HG03457 (cell line): ENCODE results near the gene GAMT.

Source experiments
- ATAC-seq: cut with Tn5 transposase; IDR thresholded peaks from one replicate; pipeline ENCODE4 v1.9.1; 2021; ENCODE audit warnings: moderate number of reproducible peaks; ENCODE audit not compliant: unreplicated experiment

GAMT gene

GRCh38 chr19:1401889-1402217 is 511 bp upstream of the GAMT start:
- no peak for ATAC-seq

- no peak for ATAC-seq
Measured at GRCh38 chr19:1400281-1401137, 833 bp downstream of the GAMT start.

DNA sequence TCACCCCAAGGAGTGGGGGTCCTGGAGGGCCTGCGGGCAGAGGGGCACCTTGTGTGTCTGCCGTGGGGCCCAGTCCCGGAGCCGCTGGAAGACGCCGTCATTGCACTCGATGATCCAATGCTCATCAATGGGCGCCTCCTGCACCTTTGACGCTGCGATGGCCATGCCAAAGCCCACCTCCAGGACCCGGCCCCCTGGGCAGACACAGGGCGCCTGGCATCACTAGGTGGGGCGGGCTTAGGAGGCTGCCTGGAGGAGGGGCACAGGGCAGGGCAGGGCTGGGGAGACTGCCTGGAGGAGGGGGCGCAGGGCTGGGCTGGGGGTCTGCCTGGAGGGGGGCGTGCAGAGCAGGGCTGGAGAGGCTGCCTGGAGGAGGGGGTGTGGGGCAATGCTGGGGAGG is 1.6 kb downstream of the GAMT start:
- ATAC-seq: no peak

DNA sequence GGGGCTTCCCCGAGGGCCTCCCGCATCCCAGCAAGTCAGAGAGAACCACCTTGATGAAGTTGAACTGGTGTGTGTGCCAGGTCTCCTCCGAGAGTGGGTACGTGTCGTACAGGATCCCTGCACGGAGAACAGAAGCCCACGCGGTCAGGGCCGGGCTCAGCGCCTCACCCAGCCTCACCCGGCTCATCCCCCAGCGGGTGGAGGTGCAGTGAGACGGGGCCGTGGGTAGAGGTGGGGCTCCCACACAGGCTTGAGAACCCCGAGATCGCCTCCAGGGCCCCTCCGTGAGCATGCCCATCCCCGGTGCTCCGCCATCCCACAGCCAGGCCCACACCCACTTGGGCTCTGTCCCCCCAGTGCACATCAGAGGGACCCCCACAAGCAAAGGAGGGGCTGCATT is 2.3 kb downstream of the GAMT start:
- no peak for ATAC-seq

DNA sequence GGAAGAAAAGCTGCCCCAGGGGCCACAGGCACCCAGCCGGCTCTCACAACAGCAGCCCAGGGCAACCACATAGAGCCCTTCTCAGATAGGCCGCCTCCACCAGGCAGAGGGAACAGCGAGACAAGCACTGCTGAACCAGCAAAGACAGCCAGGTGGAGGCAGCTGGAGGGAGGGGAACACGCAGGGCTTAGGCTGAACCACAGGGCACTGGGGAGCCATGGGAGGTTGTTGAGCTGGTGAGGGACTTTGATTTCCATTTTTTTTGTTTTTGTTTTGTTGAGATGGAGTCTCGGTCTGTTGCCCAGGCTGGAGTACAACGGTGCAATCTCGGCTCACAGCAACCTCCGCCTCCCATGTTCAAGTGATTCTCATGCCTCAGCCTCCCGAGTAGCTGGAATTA is 3.5 kb downstream of the GAMT start:
- ATAC-seq: no peak

GRCh38 chr19:1396768-1397679 is 4.3 kb downstream of the GAMT start:
- ATAC-seq: no peak

DNA sequence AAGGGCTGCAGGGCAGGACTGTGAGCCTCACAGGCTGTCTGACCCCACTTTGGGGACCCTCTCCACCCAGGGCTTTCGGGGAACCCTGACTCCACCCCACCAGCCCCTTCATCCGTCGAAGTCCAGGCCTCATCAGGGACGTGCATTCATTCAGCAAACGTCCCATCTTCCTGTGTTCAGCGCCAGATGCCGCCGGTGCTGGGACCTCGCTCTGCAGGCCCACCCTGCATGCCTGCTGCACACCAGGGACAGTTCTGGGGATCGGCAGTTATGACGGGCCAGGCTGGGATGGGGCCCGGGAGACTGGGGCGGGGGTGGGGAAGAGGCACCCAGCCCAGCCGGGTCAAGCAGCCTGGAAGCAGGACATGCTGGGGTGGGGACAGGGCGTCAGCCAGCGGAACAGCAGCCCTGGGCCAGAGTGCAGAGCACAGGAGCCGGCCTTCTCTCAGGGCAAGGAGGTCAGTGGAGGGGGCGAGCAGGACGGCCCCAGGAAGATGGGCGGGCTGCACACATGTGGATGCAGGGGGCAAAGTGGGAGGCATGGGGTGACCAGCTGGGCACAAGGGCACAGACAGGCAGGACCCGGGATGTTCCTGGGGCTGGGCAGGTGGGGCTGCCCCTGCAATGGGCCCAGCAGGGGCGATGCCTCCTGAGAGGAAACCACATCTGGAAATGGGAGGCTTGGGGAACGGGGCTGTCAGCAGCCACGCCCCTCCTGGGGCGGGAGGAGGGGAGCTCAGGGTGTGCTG is 5.1 kb downstream of the GAMT start:
- no peak for ATAC-seq

- ATAC-seq: no peak
Measured at GRCh38 chr19:1395194-1396018, 5.9 kb downstream of the GAMT start.

GRCh38 chr19:1394252-1395193 is 6.8 kb downstream of the GAMT start:
- ATAC-seq: no peak

- no peak for ATAC-seq
Measured at GRCh38 chr19:1393841-1394240, 7.5 kb downstream of the GAMT start.

DNA sequence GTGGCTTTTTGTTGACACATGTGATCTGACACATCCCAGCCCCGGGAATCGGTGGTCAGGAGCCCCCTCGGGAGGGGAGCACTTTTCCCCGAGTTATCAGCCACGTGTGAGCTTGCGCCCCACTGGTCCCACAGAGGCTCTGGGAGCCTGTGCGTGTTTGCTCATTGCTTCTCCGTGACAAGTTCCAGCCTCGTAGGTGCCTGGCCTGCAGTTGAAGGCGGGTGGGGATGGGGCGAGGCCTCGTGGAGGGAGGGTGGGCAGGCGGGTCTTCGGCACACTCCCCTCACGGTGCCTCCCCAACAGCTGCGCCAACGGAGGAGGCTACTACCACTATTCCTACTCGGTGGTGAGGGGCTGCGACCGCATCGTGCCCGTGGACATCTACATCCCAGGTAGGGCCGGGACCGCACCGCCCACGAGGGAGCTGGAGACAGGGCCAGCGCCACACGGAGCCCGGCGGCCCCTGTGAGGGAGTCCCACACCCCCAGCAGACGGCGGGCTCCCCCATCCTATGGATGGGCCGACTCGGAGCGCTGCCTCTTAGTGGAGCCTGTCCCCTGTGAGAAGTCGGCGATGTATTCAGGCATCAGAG is 8.3 kb downstream of the GAMT start:
- no peak for ATAC-seq

GRCh38 chr19:1392407-1392806 is 8.9 kb downstream of the GAMT start:
- no peak for ATAC-seq

- ATAC-seq: no peak
Measured at GRCh38 chr19:1390890-1391423, 10.4 kb downstream of the GAMT start.

- ATAC-seq: no peak
Measured at GRCh38 chr19:1389033-1389940, 12.1 kb downstream of the GAMT start.

DNA sequence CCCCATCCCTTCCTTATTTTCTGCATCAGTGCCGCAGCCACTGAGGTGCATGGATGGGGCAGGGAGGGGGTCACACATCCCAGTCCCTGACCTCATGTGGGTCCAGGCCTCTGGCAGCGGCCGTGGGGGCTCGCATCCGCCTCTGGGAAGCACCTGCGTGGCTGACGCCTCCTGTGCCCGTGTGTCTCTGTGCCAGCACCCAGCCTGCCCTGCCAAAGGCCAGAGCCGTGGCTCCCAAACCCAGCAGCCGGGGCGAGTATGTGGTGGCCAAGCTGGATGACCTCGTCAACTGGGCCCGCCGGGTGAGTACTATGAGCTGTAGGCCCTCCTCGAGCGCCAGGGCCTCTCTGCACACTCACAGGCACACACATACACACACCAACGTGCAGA is 12.7 kb downstream of the GAMT start:
- no peak for ATAC-seq

GRCh38 chr19:1387684-1388636 is 13.4 kb downstream of the GAMT start:
- no peak for ATAC-seq
